ENCODE results near the gene IDH1.
"Not testable (repeated sequence)": the region's sequence is repeated elsewhere in the genome, so short reads cannot be mapped to it uniquely, and the experiment has no call there.

IDH1 gene

DNA sequence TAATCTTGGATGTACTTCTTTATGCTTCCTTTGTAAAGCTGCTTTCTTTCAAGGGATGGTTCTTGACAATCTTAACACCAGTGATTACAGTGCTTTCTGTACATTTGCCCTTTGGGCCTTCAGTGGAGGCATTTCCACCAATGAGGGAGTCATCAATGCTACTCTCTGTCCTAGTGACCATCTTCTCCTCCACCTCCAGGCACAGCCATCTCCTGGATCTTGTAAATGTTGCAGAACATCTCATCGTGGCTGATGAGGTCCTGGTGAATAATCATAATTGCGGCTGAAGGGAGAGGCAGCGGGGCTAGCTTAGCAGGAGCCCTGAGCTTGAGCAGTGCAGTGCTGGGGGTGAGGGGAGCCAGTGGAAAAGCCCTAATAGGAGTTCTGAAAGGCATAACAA is 32.5 kb downstream of the IDH1 start:
- in situ Hi-C loops (cut with MboI; ENCODE audit: low sequenced_read_pairs, unreplicated experiment), result no loop called here
- DNase-seq (ENCODE audit: low spot score), result no peak
- TF ChIP-seq, protein P1, sequence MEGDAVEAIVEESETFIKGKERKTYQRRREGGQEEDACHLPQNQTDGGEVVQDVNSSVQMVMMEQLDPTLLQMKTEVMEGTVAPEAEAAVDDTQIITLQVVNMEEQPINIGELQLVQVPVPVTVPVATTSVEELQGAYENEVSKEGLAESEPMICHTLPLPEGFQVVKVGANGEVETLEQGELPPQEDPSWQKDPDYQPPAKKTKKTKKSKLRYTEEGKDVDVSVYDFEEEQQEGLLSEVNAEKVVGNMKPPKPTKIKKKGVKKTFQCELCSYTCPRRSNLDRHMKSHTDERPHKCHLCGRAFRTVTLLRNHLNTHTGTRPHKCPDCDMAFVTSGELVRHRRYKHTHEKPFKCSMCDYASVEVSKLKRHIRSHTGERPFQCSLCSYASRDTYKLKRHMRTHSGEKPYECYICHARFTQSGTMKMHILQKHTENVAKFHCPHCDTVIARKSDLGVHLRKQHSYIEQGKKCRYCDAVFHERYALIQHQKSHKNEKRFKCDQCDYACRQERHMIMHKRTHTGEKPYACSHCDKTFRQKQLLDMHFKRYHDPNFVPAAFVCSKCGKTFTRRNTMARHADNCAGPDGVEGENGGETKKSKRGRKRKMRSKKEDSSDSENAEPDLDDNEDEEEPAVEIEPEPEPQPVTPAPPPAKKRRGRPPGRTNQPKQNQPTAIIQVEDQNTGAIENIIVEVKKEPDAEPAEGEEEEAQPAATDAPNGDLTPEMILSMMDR (IDR thresholded peaks at IDR 0.05; ENCODE audit: borderline replicate concordance, control extremely low read depth, extremely low read depth, insufficient read depth, missing control alignments), result no peak

DNA sequence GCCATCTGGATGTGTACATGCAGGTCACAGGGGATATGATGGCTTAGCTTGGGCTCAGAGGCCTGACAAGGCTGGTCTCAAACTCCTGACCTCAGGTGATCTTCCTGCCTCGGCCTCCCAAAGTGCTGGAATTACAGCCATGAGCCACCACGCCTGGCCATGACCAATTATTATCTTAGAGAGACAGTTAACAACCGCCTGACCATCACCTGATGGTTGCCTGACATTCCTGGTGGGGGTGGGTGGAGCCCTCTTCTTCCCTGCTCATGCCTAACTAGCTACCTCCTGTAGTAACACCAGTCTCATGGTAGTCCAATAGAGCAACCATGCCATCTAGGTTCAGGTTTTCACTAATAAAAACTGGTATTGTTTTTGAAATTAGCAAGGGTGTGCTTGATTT is 33.0 kb downstream of the IDH1 start:
- in situ Hi-C loops (cut with MboI; ENCODE audit: low sequenced_read_pairs, unreplicated experiment); DNase-seq (ENCODE audit: low spot score): not testable (repeated sequence)

DNA sequence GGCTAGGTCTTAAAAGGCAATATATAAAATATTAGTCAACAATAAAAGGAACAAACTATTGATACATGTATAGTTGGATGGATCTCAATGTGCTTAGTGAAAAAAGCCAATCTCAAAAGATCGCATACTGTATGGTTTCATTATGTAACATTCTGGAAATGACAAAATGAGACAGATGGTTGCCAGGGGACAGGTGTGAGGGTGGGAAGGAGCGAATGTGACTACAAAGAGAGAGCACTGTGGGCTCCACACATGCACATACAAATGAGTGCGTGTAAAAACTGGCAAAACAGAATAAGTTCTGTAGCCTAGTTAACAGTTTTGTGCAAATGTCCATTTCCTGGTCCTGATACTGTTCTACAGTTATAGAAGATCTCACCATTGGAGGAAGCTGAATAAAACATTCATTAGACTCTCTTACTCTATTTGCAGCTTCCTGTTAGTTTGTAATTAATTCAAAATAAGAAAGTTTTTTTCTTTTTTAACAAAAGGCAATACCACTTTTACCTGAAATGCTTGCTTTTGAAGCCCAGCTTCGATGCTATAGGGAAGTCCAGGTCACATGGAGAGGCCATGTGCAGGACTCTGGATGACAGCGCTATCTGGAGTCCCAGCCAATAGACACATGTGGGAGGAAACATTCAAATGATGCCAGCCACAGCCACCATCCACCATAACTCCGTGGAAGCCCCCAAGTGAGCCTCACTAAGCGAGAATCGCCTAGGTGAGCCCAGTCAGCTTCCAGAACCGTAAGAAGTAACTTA is 44.0 kb downstream of the IDH1 start:
- TF ChIP-seq, protein P1 (IDR thresholded peaks at IDR 0.05; ENCODE audit: borderline replicate concordance, control extremely low read depth, extremely low read depth, insufficient read depth, missing control alignments), result no peak
- no peak for DNase-seq (ENCODE audit: low spot score)
- in situ Hi-C loops (cut with MboI; ENCODE audit: low sequenced_read_pairs, unreplicated experiment), result no loop called here

DNA sequence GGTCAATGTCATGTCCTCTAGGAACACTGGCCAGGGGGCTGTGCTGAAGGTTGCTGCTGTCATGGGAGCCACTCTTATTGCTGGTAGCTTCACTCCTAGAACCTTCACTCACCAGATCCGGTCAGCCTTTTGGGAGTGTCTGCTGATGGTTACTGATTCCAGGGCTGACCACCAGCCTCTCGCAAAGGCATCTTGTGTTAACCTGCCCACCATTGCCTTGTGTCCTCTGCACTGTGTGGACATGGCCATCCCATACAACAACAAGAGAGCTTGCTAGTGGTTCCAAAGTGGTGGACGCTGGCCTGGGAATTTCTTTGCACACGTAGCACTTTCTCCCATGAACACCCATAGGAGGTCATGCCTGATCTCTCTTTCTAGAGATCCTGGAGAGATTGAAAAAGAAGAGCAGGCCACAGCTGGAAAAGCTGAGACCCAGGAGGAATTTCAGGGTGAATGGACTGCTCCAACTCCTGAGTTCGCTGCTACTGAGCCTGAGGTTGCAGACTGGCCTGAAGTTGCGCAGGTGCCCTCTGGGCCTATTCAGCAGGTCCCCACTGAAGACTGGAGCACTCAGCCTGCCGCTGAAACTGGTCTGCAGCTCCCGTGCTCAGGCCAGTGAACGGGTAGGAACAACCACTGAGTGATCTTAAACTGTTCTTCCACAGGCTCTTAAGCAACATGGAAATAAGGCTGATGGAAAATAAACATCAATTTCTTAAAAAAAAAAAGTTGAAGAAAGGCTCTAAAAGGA is 46.4 kb downstream of the IDH1 start:
- in situ Hi-C loops (cut with MboI; ENCODE audit: low sequenced_read_pairs, unreplicated experiment), result no loop called here
- TF ChIP-seq, protein P1 (IDR thresholded peaks at IDR 0.05; ENCODE audit: borderline replicate concordance, control extremely low read depth, extremely low read depth, insufficient read depth, missing control alignments), result no peak
- DNase-seq (ENCODE audit: low spot score), result no peak

DNA sequence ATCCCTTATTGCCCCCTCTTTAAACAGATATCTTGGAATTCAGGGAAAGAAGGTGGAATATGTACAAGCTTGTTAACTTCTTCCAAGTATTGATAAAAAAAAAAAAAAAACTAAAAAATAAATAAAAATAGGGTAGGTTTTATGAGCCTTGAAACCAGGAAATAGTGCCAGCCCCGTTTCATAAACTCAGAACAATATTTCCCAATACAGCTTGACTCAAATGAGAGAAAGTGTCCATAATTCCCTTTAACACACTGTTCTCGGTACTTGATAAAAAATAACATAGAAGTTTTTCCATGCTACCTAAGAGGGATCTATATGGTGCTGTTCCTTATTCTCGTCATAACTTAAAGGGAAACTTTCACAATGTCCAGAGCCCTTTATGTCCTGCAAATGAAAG is 47.1 kb downstream of the IDH1 start:
- TF ChIP-seq, protein P1 (IDR thresholded peaks at IDR 0.05; ENCODE audit: borderline replicate concordance, control extremely low read depth, extremely low read depth, insufficient read depth, missing control alignments), result no peak
- no peak for DNase-seq (ENCODE audit: low spot score)
- in situ Hi-C loops (cut with MboI; ENCODE audit: low sequenced_read_pairs, unreplicated experiment), result no loop called here

DNA sequence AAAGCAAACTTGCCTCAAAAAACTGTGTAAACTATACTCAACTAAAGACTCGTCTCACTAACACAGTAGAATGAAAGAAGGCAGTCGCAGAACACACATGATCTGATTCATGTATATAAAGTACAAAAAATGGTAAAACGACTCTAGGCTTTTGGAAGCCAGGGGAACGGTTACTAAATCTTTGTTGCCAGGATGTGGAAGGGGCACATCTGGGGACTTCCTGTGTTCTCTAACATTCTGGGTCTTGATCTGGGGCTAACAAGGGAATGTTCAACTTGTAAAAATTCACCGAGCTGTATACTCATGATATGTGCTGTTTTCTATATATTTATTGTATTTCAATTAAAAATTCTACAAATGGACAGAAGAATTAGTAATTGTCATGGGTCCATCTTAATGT is 50.7 kb downstream of the IDH1 start:
- TF ChIP-seq, protein P1 (IDR thresholded peaks at IDR 0.05; ENCODE audit: borderline replicate concordance, control extremely low read depth, extremely low read depth, insufficient read depth, missing control alignments), result no peak
- in situ Hi-C loops (cut with MboI; ENCODE audit: low sequenced_read_pairs, unreplicated experiment), result no loop called here

DNA sequence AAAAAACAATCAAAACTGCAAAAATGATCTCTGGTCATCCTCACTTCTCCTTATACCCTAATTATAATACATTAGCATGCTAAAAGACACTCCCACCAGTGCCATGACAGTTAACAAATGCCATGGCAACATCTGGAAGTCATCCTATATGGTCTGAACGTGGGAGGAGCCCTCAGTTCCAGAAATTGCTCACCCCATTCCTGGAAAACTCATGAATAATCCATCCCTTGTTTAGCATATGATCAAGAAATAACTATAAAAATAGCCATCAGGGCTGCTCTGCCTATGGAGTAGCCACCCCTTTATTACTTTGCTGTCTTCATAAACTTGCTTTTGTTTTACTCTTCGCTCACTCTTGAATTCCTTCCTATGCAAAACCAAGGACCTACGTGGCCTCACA is 59.3 kb downstream of the IDH1 start:
- no peak for DNase-seq (ENCODE audit: low spot score)
- TF ChIP-seq, protein P1 (IDR thresholded peaks at IDR 0.05; ENCODE audit: borderline replicate concordance, control extremely low read depth, extremely low read depth, insufficient read depth, missing control alignments), result no peak
- in situ Hi-C loops (cut with MboI; ENCODE audit: low sequenced_read_pairs, unreplicated experiment), result no loop called here

More for the DNA sequence above, 50.7 kb downstream of the IDH1 start:
- no peak for DNase-seq (ENCODE audit: low spot score)

Measured in GM13976 (cell line).